Keratinocyte (primary cell): ENCODE measurements around the gene GMCL1. TPM values are rescaled to one million over a fixed set of nuclear protein-coding genes. Genes with fewer than 3 reads are reported as not detected.

Source experiments
- DNase-seq: peaks from one replicate; pipeline ENCODE4 v3.0.0-alpha.2; 2011; ENCODE audit warnings: low read depth, missing footprints, low spot score
- FAIRE-seq: peaks from 2 replicates; lab custom pipeline; 2011; peaks lifted over from hg19 to GRCh38; lab: Jason Lieb, UNC
- H2AFZ ChIP-seq: 2 replicates; pipeline ENCODE4 v1.6.0; 2012; ENCODE audit warnings: low read length, control low read depth, inconsistent platforms; ENCODE audit not compliant: control insufficient read depth
- H3K27ac ChIP-seq: 2 replicates; pipeline ENCODE4 v1.5.1; 2011; ENCODE audit warnings: low read length; ENCODE audit not compliant: control insufficient read depth, insufficient read depth
- H3K27me3 ChIP-seq: 3 replicates; pipeline ENCODE4 v1.6.0; 2011; ENCODE audit warnings: low read length; ENCODE audit not compliant: control insufficient read depth, insufficient read depth; ENCODE audit errors: extremely low read depth
- H3K36me3 ChIP-seq, 2 experiments: 2 replicates in 1 of 2; 3 replicates in 1 of 2; pipeline ENCODE4 v1.5.1; 2011; ENCODE audit warnings: low read length in 2 of 2, mild to moderate bottlenecking in 1 of 2; ENCODE audit not compliant: control insufficient read depth in 2 of 2, insufficient read depth in 2 of 2; ENCODE audit errors: extremely low read depth in 1 of 2
- H3K4me1 ChIP-seq: 3 replicates; pipeline ENCODE4 v1.5.1; 2011; ENCODE audit warnings: low read length; ENCODE audit not compliant: control insufficient read depth, insufficient read depth; ENCODE audit errors: extremely low read depth
- H3K4me2 ChIP-seq: 3 replicates; pipeline ENCODE4 v1.6.0; 2011; ENCODE audit warnings: low read depth, low read length; ENCODE audit not compliant: control insufficient read depth, insufficient read depth; ENCODE audit errors: extremely low read depth
- H3K4me3 ChIP-seq, 3 experiments: fragments of 200-600 bp in 1 of 3; sonication (generic) in 1 of 3; 2 replicates in 2 of 3; 3 replicates in 1 of 3; pipeline ENCODE4 v1.5.1; 2011 to 2016; ENCODE audit warnings: low read length in 3 of 3, mild to moderate bottlenecking in 3 of 3, control low read depth in 2 of 3, inconsistent platforms in 1 of 3, low read depth in 1 of 3, mixed read lengths in 1 of 3, mixed run types in 1 of 3, moderate library complexity in 1 of 3; ENCODE audit not compliant: control insufficient read depth in 2 of 3, insufficient read depth in 2 of 3; ENCODE audit errors: extremely low read depth in 1 of 3
- H3K79me2 ChIP-seq: 2 replicates; pipeline ENCODE4 v1.6.0; 2012; ENCODE audit warnings: low read length; ENCODE audit not compliant: control insufficient read depth, insufficient read depth
- H3K9ac ChIP-seq: 3 replicates; pipeline ENCODE4 v1.6.0; 2011; ENCODE audit warnings: low read length; ENCODE audit not compliant: control insufficient read depth, insufficient read depth; ENCODE audit errors: extremely low read depth
- H3K9me1 ChIP-seq: 3 replicates; pipeline ENCODE4 v1.6.0; 2011; ENCODE audit warnings: low read length; ENCODE audit not compliant: control insufficient read depth, insufficient read depth; ENCODE audit errors: extremely low read depth
- H3K9me3 ChIP-seq: 2 replicates; pipeline ENCODE4 v1.5.1; 2012; ENCODE audit warnings: low read depth, low read length; ENCODE audit not compliant: control insufficient read depth
- H4K20me1 ChIP-seq: 3 replicates; pipeline ENCODE4 v1.6.0; 2011; ENCODE audit warnings: low read length; ENCODE audit not compliant: control insufficient read depth, insufficient read depth; ENCODE audit errors: extremely low read depth
- CTCF ChIP-seq, 3 experiments: IDR thresholded peaks in 1 of 3; conservative IDR thresholded peaks in 1 of 3; optimal IDR thresholded peaks in 1 of 3; 2 replicates in 2 of 3; 3 replicates in 1 of 3; pipeline versions ENCODE3 to v1.5.1; 2011; ENCODE audit warnings: low read length in 3 of 3, mild to moderate bottlenecking in 3 of 3, moderate library complexity in 2 of 3, control low read depth in 1 of 3, inconsistent platforms in 1 of 3; ENCODE audit not compliant: insufficient read depth in 2 of 3; ENCODE audit errors: extremely low read depth in 1 of 3
- EZH2 ChIP-seq: IDR thresholded peaks from one replicate; pipeline ENCODE4 v1.6.1; 2012; ENCODE audit warnings: inconsistent platforms, mild to moderate bottlenecking, low read length, moderate library complexity
- dilution Hi-C: fragments of 300-500 bp; cut with MboI; formaldehyde crosslinking; loops from one replicate; pipeline ENCODE4 v1.7.0; 2020; ENCODE audit warnings: low sequenced_read_pairs; ENCODE audit not compliant: extremely low pct_ligation_motif_present
- polyA plus RNA-seq, 5 experiments: library from polyadenylated mRNA; depleted of rRNA in 3 of 5; stranded (reverse) in 3 of 5; stranded (forward) in 1 of 5; unstranded in 1 of 5; fragments of >200 nt; gene quantifications; 1 replicate in 1 of 5; 2 replicates in 3 of 5; 3 replicates in 1 of 5; pipeline versions ENCODE4 v1.2.1 to v1.2.3, GENCODE V29; 2011 to 2012; ENCODE audit warnings: missing spikeins in 2 of 5, low read depth in 1 of 5, low replicate concordance in 1 of 5

Gene GMCL1
- polyA plus RNA-seq, 1 donor (not counting 4 experiments of a cell fraction or from before 2014, with no cell fraction given) = 7.5 TPM

- FAIRE-seq (no peak), DNase-seq (no peak)
- H3K9ac ChIP-seq = no peak overlapping the region
- TF ChIP-seq EZH2 = no peak
- TF ChIP-seq CTCF (optimal IDR thresholded peaks at IDR 0.05 in 1 of 3, IDR thresholded peaks at IDR 0.05 in 1 of 3, conservative IDR thresholded peaks at IDR 0.05 in 1 of 3; ENCODE audit: extremely low read depth in 1 of 3, insufficient read depth in 2 of 3, low read length in 3 of 3) = no peak
- no peaks in the 10 kb centered on the region for H4K20me1 ChIP-seq
- H2AFZ ChIP-seq = no peak overlapping the region
- no peak overlapping the region for H3K4me3 ChIP-seq
- no peaks in the 10 kb centered on the region for H3K79me2 ChIP-seq
- H3K9me3 ChIP-seq = no peaks in the 10 kb centered on the region
- dilution Hi-C loops = no loop called here
- no peaks in the 10 kb centered on the region for H3K27me3 ChIP-seq
- H3K4me2 ChIP-seq = no peak overlapping the region
- no peaks in the 10 kb centered on the region for H3K9me1 ChIP-seq
- H3K4me1 ChIP-seq = no peaks in the 10 kb centered on the region
- no peak overlapping the region for H3K27ac ChIP-seq
- H3K36me3 ChIP-seq = peaks cover 21 to 39% of the 10 kb centered on the region in 2 experiments
Measured at GRCh38 chr2:69811018-69811417, 18.4 kb upstream of the GMCL1 start.

- Histone ChIP-seq H3K9me1 (no peaks in the 10 kb centered on the region), H3K79me2 (no peaks in the 10 kb centered on the region), H3K4me2 (no peak overlapping the region), H2AFZ (no peak overlapping the region), H3K27me3 (no peaks in the 10 kb centered on the region), H3K4me3 (no peak overlapping the region), H3K4me1 (no peaks in the 10 kb centered on the region), H3K36me3 (peaks cover 17 to 36% of the 10 kb centered on the region in 2 experiments), H3K9ac (no peak overlapping the region), H3K9me3 (no peaks in the 10 kb centered on the region), H3K27ac (no peak overlapping the region), H4K20me1 (no peaks in the 10 kb centered on the region)
- DNase-seq = no peak
- FAIRE-seq = no peak
- dilution Hi-C loops = no loop called here
- TF ChIP-seq CTCF (optimal IDR thresholded peaks at IDR 0.05 in 1 of 3, IDR thresholded peaks at IDR 0.05 in 1 of 3, conservative IDR thresholded peaks at IDR 0.05 in 1 of 3; ENCODE audit: extremely low read depth in 1 of 3, insufficient read depth in 2 of 3, low read length in 3 of 3) = no peak
- TF ChIP-seq EZH2 = no peak
Measured at GRCh38 chr2:69811591-69811990, 17.9 kb upstream of the GMCL1 start.
